Measurements from ENCODE around the gene ZNF483.
"Not testable (repeated sequence)": the region's sequence is repeated elsewhere in the genome, so short reads cannot be mapped to it uniquely, and the experiment has no call there.

ZNF483 gene

GRCh38 chr9:111502506-111502905 lies 22.5 kb upstream of the ZNF483 start:
- DNase-seq (ENCODE audit: low read depth in 1 of 2, low spot score in 1 of 2): no peak
- in situ Hi-C loops (cut with HindIII; ENCODE audit: low pct_unique_long_range_greater_than_20kb, low sequenced_read_pairs): no loop called here

GRCh38 chr9:111511581-111511980 lies 13.4 kb upstream of the ZNF483 start:
- in situ Hi-C loops (cut with HindIII; ENCODE audit: low pct_unique_long_range_greater_than_20kb, low sequenced_read_pairs): not testable (repeated sequence)
- DNase-seq (ENCODE audit: low read depth in 1 of 2, low spot score in 1 of 2): peak in 1 of 2 experiments; percentile 29

More at GRCh38 chr9:111502506-111502905, 22.5 kb upstream of the ZNF483 start:
- TF ChIP-seq JUND (IDR thresholded peaks at IDR 0.05; ENCODE audit: low read depth): no peak

- no peak for DNase-seq (ENCODE audit: low read depth in 1 of 2, low spot score in 1 of 2)
- no peak for TF ChIP-seq JUND (IDR thresholded peaks at IDR 0.05; ENCODE audit: low read depth)
- in situ Hi-C loops (cut with HindIII; ENCODE audit: low pct_unique_long_range_greater_than_20kb, low sequenced_read_pairs): no loop called here
These were observed 10.0 kb upstream of the ZNF483 start for GRCh38 chr9:111514967-111515366.

- DNase-seq (ENCODE audit: low read depth in 1 of 2, low spot score in 1 of 2): peak in 1 of 2 experiments; percentile 83
These were observed 8.9 kb upstream of the ZNF483 start for GRCh38 chr9:111516061-111516465.

GRCh38 chr9:111524731-111525055 lies 286 bp upstream of the ZNF483 start:
- TF ChIP-seq JUND (IDR thresholded peaks at IDR 0.05; ENCODE audit: low read depth): no peak
- in situ Hi-C loops (cut with HindIII; ENCODE audit: low pct_unique_long_range_greater_than_20kb, low sequenced_read_pairs): no loop called here
- DNase-seq (ENCODE audit: low read depth in 1 of 2, low spot score in 1 of 2): no peak

More at GRCh38 chr9:111516061-111516465, 8.9 kb upstream of the ZNF483 start:
- no peak for TF ChIP-seq JUND (IDR thresholded peaks at IDR 0.05; ENCODE audit: low read depth)
- in situ Hi-C loops (cut with HindIII; ENCODE audit: low pct_unique_long_range_greater_than_20kb, low sequenced_read_pairs): no loop called here

GRCh38 chr9:111527347-111527746 lies 2.4 kb downstream of the ZNF483 start:
- no peak for DNase-seq (ENCODE audit: low read depth in 1 of 2, low spot score in 1 of 2)
- TF ChIP-seq JUND (IDR thresholded peaks at IDR 0.05; ENCODE audit: low read depth): no peak
- in situ Hi-C loops (cut with HindIII; ENCODE audit: low pct_unique_long_range_greater_than_20kb, low sequenced_read_pairs): no loop called here

- DNase-seq (ENCODE audit: low read depth in 1 of 2, low spot score in 1 of 2): no peak
- in situ Hi-C loops (cut with HindIII; ENCODE audit: low pct_unique_long_range_greater_than_20kb, low sequenced_read_pairs): no loop called here
- no peak for TF ChIP-seq JUND (IDR thresholded peaks at IDR 0.05; ENCODE audit: low read depth)
These were observed 4.8 kb downstream of the ZNF483 start for GRCh38 chr9:111529787-111530186.

- in situ Hi-C loops (cut with HindIII; ENCODE audit: low pct_unique_long_range_greater_than_20kb, low sequenced_read_pairs): no loop called here
- no peak for DNase-seq (ENCODE audit: low read depth in 1 of 2, low spot score in 1 of 2)
- TF ChIP-seq JUND (IDR thresholded peaks at IDR 0.05; ENCODE audit: low read depth): no peak
These were observed 6.7 kb downstream of the ZNF483 start for GRCh38 chr9:111531716-111532115.

GRCh38 chr9:111533099-111533790 lies 8.3 kb downstream of the ZNF483 start:
- TF ChIP-seq JUND (IDR thresholded peaks at IDR 0.05; ENCODE audit: low read depth): no peak
- DNase-seq (ENCODE audit: low read depth in 1 of 2, low spot score in 1 of 2): no peak
- in situ Hi-C loops (cut with HindIII; ENCODE audit: low pct_unique_long_range_greater_than_20kb, low sequenced_read_pairs): no loop called here

- in situ Hi-C loops (cut with HindIII; ENCODE audit: low pct_unique_long_range_greater_than_20kb, low sequenced_read_pairs): no loop called here
- peak in 1 of 2 experiments; percentile 11 for DNase-seq (ENCODE audit: low read depth in 1 of 2, low spot score in 1 of 2)
- TF ChIP-seq JUND (IDR thresholded peaks at IDR 0.05; ENCODE audit: low read depth): no peak
These were observed 17.7 kb downstream of the ZNF483 start for GRCh38 chr9:111542497-111543254.

- in situ Hi-C loops (cut with HindIII; ENCODE audit: low pct_unique_long_range_greater_than_20kb, low sequenced_read_pairs): no loop called here
These were observed 23.6 kb downstream of the ZNF483 start for GRCh38 chr9:111548623-111549022.

GRCh38 chr9:111555425-111555824 lies 30.4 kb downstream of the ZNF483 start:
- DNase-seq (ENCODE audit: low read depth in 1 of 2, low spot score in 1 of 2); in situ Hi-C loops (cut with HindIII; ENCODE audit: low pct_unique_long_range_greater_than_20kb, low sequenced_read_pairs): not testable (repeated sequence)

More at GRCh38 chr9:111548623-111549022, 23.6 kb downstream of the ZNF483 start:
- no peak for TF ChIP-seq JUND (IDR thresholded peaks at IDR 0.05; ENCODE audit: low read depth)
- no peak for DNase-seq (ENCODE audit: low read depth in 1 of 2, low spot score in 1 of 2)

- in situ Hi-C loops (cut with HindIII; ENCODE audit: low pct_unique_long_range_greater_than_20kb, low sequenced_read_pairs): no loop called here
- DNase-seq (ENCODE audit: low read depth in 1 of 2, low spot score in 1 of 2): no peak
- no peak for TF ChIP-seq JUND (IDR thresholded peaks at IDR 0.05; ENCODE audit: low read depth)
These were observed 34.1 kb downstream of the ZNF483 start for GRCh38 chr9:111559000-111559610.

All from T47D (cell line).